ENCODE data around the gene CAV1. TPM values are rescaled to one million over a fixed set of nuclear protein-coding genes. Genes with fewer than 3 reads are reported as not detected.
A peak's percentile ranks its signal among the peaks of the same experiment; 100 is the strongest.
"Not testable (repeated sequence)": the region's sequence is repeated elsewhere in the genome, so short reads cannot be mapped to it uniquely, and the experiment has no call there.

The CAV1 gene
- total and polyA plus RNA-seq, 2 donors (not counting 1 experiment from before 2014, with no cell fraction given), result 461 to 1,245 TPM

GRCh38 chr7:116483271-116483942 is 41.4 kb upstream of the CAV1 start:
- Histone ChIP-seq H3K79me2 (ENCODE audit: control insufficient read depth, insufficient read depth, low read length) (no peaks in the 10 kb centered on the region), H3K36me3 (ENCODE audit: control insufficient read depth, insufficient read depth, low read length) (no peaks in the 10 kb centered on the region), H3K27me3 (ENCODE audit: control insufficient read depth, insufficient read depth, low read length) (no peaks in the 10 kb centered on the region), H3K9ac (ENCODE audit: insufficient read depth, low read length) (no peak overlapping the region), H4K20me1 (ENCODE audit: control insufficient read depth, extremely low read depth, insufficient read depth, low read length) (no peaks in the 10 kb centered on the region), H3K9me3 (ENCODE audit: control insufficient read depth, insufficient read depth, low read depth, low read length) (no peaks in the 10 kb centered on the region), H3K4me1 (ENCODE audit: control insufficient read depth, extremely low read depth, insufficient read depth, low read length) (no peaks in the 10 kb centered on the region), H3K4me3 (replicated peaks in 1 of 4; ENCODE audit: control extremely low read depth in 1 of 4, insufficient read depth in 1 of 4, low read depth in 3 of 4, low read length in 4 of 4) (no peak overlapping the region), H2AFZ (ENCODE audit: low read length) (no peak overlapping the region), H3K4me2 (ENCODE audit: extremely low read depth, insufficient read depth, low read length) (no peak overlapping the region), H3K27ac (ENCODE audit: insufficient read depth, low read length) (no peak overlapping the region)
- DNase-seq (ENCODE audit: low read depth in 2 of 2), result peak in 1 of 2 donors; percentile 41
- TF ChIP-seq, protein P1, sequence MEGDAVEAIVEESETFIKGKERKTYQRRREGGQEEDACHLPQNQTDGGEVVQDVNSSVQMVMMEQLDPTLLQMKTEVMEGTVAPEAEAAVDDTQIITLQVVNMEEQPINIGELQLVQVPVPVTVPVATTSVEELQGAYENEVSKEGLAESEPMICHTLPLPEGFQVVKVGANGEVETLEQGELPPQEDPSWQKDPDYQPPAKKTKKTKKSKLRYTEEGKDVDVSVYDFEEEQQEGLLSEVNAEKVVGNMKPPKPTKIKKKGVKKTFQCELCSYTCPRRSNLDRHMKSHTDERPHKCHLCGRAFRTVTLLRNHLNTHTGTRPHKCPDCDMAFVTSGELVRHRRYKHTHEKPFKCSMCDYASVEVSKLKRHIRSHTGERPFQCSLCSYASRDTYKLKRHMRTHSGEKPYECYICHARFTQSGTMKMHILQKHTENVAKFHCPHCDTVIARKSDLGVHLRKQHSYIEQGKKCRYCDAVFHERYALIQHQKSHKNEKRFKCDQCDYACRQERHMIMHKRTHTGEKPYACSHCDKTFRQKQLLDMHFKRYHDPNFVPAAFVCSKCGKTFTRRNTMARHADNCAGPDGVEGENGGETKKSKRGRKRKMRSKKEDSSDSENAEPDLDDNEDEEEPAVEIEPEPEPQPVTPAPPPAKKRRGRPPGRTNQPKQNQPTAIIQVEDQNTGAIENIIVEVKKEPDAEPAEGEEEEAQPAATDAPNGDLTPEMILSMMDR (conservative IDR thresholded peaks at IDR 0.05 in 1 of 2, IDR thresholded peaks at IDR 0.05 in 1 of 2; ENCODE audit: low read depth in 1 of 2, low read length in 2 of 2), result no peak
- no peak for TF ChIP-seq EZH2 (IDR thresholded peaks at IDR 0.05; ENCODE audit: low read length, missing control alignments)

- not testable (repeated sequence) for H3K79me2 ChIP-seq (ENCODE audit: control insufficient read depth, insufficient read depth, low read length); DNase-seq (ENCODE audit: low read depth in 2 of 2); H3K4me1 ChIP-seq (ENCODE audit: control insufficient read depth, extremely low read depth, insufficient read depth, low read length); H3K36me3 ChIP-seq (ENCODE audit: control insufficient read depth, insufficient read depth, low read length); H3K27ac ChIP-seq (ENCODE audit: insufficient read depth, low read length); H3K9ac ChIP-seq (ENCODE audit: insufficient read depth, low read length); H3K4me2 ChIP-seq (ENCODE audit: extremely low read depth, insufficient read depth, low read length); H3K9me3 ChIP-seq (ENCODE audit: control insufficient read depth, insufficient read depth, low read depth, low read length); H3K27me3 ChIP-seq (ENCODE audit: control insufficient read depth, insufficient read depth, low read length); H3K4me3 ChIP-seq (replicated peaks in 1 of 4; ENCODE audit: control extremely low read depth in 1 of 4, insufficient read depth in 1 of 4, low read depth in 3 of 4, low read length in 4 of 4); H2AFZ ChIP-seq (ENCODE audit: low read length); H4K20me1 ChIP-seq (ENCODE audit: control insufficient read depth, extremely low read depth, insufficient read depth, low read length)
Observed at GRCh38 chr7:116484389-116484788, 40.4 kb upstream of the CAV1 start.

DNA sequence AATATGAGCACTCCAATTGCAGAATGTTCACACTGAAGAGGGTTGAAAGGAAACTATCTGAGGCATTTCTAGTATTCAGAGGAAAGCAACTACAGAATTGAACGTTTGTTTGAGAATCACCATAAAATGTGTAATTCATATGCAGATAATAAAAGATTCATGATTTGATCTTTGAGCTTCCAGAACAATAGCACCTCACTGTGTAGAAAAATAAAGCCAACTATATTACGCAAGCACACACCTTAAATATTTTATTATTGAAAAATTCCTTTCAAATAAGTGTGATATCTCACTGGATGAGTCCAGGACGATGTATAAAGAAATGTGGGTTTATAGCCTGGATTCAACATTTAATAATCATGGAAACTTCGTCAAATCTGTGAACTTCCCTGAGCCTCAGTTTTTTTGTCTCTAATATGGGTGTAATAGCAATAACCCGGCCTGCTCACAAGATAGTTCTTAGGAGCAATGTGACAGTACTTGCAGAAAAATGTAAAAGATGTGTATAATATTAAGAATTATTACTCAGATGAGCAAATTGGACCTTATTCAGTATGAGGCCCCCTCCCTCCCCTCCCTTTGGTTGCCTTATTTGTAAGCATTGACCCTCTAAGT is 36.8 kb upstream of the CAV1 start:
- DNase-seq (ENCODE audit: low read depth in 2 of 2), result no peak
- TF ChIP-seq, protein P1 (conservative IDR thresholded peaks at IDR 0.05 in 1 of 2, IDR thresholded peaks at IDR 0.05 in 1 of 2; ENCODE audit: low read depth in 1 of 2, low read length in 2 of 2), result no peak
- Histone ChIP-seq H3K27me3 (ENCODE audit: control insufficient read depth, insufficient read depth, low read length) (no peaks in the 10 kb centered on the region), H4K20me1 (ENCODE audit: control insufficient read depth, extremely low read depth, insufficient read depth, low read length) (no peaks in the 10 kb centered on the region), H3K9ac (ENCODE audit: insufficient read depth, low read length) (no peak overlapping the region), H3K36me3 (ENCODE audit: control insufficient read depth, insufficient read depth, low read length) (no peaks in the 10 kb centered on the region), H3K27ac (ENCODE audit: insufficient read depth, low read length) (no peak overlapping the region), H2AFZ (ENCODE audit: low read length) (no peak overlapping the region), H3K4me1 (ENCODE audit: control insufficient read depth, extremely low read depth, insufficient read depth, low read length) (no peaks in the 10 kb centered on the region), H3K9me3 (ENCODE audit: control insufficient read depth, insufficient read depth, low read depth, low read length) (no peaks in the 10 kb centered on the region), H3K4me2 (ENCODE audit: extremely low read depth, insufficient read depth, low read length) (no peak overlapping the region), H3K79me2 (ENCODE audit: control insufficient read depth, insufficient read depth, low read length) (no peaks in the 10 kb centered on the region), H3K4me3 (replicated peaks in 1 of 4; ENCODE audit: control extremely low read depth in 1 of 4, insufficient read depth in 1 of 4, low read depth in 3 of 4, low read length in 4 of 4) (no peak overlapping the region)

Data from fibroblast of lung (primary cell).